GM12864 (cell line): ENCODE measurements around the gene ZCCHC3.

Source experiments
- DNase-seq: peaks from one replicate; pipeline ENCODE4 v3.0.0-alpha.2; 2011; ENCODE audit warnings: low read depth
- H3K4me3 ChIP-seq: 2 replicates; pipeline ENCODE4 v1.5.1; 2011; ENCODE audit warnings: mild to moderate bottlenecking, low read depth, low read length, control low read depth
- TF ChIP-seq, protein P1 (sequence below): IDR thresholded peaks from 2 replicates; pipeline ENCODE4 v1.5.1; 2011; ENCODE audit warnings: low read depth, mild to moderate bottlenecking, moderate library complexity, low read length, control low read depth, inconsistent platforms; ENCODE audit errors: missing control alignments

The ZCCHC3 gene

DNA sequence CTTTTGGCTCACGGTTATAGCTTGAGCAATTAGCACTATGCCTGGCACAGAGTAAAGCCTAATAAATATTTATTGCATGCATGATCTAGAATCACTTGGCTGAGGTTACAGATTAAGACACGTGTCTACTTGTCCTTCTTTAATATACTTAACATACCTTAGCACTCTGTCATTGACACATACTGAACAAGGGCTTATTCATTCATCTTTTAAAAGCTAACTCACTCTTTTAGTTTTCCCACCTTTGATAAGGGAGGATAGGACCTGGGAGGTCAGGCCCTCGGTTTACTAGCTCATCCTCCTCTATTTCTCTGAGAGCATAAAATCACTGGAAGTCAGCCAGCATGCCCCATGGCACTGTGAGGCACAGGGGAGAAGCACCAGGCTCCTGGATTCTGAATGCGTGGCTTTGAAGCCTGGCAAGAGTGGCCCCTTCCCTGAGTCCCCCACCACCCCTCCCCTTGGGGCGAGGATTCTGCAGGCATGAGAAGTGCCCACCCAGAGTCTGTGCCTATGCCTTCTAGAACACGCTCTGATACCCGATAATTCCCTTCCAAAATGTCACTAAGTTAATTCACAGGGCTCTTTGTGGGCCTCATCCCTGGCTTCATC, 11.2 kb downstream of the ZCCHC3 start:
- TF ChIP-seq, protein P1, sequence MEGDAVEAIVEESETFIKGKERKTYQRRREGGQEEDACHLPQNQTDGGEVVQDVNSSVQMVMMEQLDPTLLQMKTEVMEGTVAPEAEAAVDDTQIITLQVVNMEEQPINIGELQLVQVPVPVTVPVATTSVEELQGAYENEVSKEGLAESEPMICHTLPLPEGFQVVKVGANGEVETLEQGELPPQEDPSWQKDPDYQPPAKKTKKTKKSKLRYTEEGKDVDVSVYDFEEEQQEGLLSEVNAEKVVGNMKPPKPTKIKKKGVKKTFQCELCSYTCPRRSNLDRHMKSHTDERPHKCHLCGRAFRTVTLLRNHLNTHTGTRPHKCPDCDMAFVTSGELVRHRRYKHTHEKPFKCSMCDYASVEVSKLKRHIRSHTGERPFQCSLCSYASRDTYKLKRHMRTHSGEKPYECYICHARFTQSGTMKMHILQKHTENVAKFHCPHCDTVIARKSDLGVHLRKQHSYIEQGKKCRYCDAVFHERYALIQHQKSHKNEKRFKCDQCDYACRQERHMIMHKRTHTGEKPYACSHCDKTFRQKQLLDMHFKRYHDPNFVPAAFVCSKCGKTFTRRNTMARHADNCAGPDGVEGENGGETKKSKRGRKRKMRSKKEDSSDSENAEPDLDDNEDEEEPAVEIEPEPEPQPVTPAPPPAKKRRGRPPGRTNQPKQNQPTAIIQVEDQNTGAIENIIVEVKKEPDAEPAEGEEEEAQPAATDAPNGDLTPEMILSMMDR: no peak
- DNase-seq: no peak
- no peak overlapping the region for H3K4me3 ChIP-seq

DNA sequence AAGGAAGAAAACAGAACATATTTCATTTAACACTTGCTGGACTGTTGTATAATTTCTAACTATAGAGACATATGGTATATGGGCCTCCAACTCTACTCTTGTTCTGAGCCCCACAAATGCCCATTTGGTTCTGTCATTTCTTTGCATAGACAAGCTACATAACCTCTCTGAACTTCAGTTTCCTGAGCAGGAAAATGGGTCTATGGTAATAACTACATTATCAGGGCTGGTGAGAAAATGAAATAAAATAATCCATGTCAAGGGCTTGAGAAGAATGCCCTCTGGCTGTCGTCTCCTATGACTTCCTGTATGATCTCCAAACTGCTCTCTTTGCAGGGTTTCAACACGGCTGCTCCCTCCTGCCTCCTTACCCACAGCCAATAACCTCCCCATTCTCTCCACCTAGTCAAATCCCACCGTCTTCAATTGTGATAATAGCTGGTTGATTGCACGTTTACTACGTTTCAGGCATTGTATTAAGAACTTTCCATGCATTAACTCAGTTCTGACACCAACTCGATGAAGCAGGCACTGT, 12.0 kb downstream of the ZCCHC3 start:
- no peak for DNase-seq
- TF ChIP-seq, protein P1: no peak
- no peak overlapping the region for H3K4me3 ChIP-seq

DNA sequence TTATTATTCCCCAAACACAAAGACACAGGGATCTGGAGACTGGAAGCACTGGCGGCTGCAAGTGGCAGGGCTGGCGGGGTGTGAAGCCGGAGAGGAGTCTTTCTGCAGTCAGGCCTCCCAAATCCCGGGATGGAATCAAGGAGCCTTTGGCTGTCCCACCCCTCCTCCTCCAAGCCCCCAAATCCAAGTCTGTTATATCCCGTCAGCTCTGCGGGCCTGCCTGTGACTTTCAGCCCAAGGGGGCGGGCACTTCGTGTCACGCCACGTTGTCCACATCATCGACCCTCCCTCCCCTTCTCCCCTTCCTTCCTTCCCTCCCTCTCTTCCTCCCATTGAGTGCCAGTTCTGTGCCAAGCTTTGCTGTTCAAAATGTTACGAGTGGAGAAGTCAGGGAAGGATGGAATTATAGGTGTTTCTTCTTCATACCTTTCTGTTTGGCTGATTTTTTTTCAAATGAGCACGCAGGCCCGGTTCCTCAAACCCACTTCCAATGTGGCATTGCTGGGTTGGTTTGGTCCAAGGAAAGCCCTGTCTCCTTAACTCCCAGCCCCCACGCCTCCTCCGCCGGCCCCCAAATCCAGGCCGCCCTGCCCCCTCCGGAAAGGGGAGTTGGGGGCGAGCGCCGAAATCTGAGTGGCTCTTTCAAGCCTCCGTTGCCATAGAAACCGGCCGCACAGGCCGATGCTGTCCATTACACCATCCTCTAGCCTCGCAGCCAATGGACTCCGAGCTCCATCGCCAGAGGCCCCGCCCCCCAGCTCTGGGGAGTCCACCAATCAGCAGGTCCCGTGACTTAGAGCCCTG, 12.7 kb downstream of the ZCCHC3 start:
- DNase-seq: peak; percentile 85
- TF ChIP-seq, protein P1: no peak

DNA sequence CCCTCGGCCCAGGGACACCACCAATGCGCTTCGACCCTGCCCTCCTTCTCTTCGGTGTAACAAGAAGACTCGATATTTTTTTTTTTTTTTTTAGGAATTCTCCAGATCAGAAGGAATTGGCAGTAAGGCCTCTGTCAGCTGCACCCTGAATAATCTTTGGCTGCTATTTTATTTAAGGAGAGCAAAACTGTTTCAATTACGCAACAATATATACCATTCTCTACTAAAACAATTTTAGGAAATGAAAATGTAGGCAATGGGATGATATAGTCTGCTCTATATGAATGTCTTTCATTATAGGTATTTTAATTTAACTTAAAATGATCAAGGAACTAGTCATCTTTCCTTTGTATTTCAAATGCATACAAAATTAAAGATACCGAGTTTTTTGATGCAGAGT, 13.3 kb downstream of the ZCCHC3 start:
- H3K4me3 ChIP-seq: peak overlapping the region; percentile 42; the same call in 1 of the 2 replicates
- TF ChIP-seq, protein P1: no peak
- no peak for DNase-seq

More for the DNA sequence above, 12.7 kb downstream of the ZCCHC3 start:
- peak overlapping the region; percentile 47 for H3K4me3 ChIP-seq

DNA sequence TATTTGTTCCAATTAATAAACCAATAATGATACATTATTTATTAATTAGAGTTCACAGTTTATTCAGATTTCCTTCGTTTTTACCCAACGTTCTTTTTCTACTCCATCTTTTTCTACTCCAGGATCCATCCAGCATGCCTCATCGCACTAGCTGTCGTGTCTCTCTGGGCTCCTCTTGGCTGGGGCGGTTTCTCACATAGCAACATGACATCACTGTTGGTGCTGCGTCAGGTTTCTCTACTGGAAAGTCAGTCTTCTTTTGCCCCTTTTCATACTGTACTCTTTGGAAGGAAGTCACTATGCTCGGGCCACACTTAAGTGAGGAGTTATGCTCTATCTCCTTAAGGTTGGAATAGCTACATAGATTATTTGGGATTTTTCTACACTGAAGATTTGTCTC, 14.2 kb downstream of the ZCCHC3 start:
- H3K4me3 ChIP-seq: no peak overlapping the region
- TF ChIP-seq, protein P1: no peak
- no peak for DNase-seq

DNA sequence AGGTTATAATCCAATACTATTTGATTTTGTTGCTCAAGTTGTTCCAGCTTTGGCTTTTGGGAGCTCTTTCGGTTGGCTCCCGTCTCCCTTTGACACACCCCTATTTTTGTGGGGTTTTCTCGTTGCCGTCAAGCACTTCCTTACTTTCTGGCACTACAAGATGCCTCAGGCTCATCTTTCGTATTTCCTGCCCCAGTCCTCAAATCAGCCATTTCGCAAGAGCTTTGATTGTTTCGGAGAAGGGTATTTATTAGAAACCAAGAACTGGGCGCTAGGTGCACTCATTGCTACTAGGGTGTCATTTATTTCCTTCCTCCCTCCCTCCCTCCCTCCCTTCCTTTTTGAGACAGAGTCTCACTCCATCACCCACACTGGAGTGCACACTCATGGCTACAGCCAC, 14.7 kb downstream of the ZCCHC3 start:
- TF ChIP-seq, protein P1: no peak
- no peak for DNase-seq
- H3K4me3 ChIP-seq: no peak overlapping the region
